ENCODE data around the gene CYP4F2. TPM values are rescaled to one million over a fixed set of nuclear protein-coding genes. Genes with fewer than 3 reads are reported as not detected.

Gene CYP4F2
- total and polyA plus RNA-seq, 2 of the 8 experiments (the other 6 are each of a cell fraction or from before 2014, with no cell fraction given): not detected

GRCh38 chr19:15944401-15944800, 46.5 kb upstream of the CYP4F2 start (continued):
- no peak for TF ChIP-seq YY1 (IDR thresholded peaks at IDR 0.05; ENCODE audit: low read depth, low read length)
- TF ChIP-seq HDAC6 (IDR thresholded peaks at IDR 0.05; ENCODE audit: low read depth, low read length): no peak

Measured in H1 (cell line).